ENCODE measurements around the gene PRPF6.

Gene PRPF6

DNA sequence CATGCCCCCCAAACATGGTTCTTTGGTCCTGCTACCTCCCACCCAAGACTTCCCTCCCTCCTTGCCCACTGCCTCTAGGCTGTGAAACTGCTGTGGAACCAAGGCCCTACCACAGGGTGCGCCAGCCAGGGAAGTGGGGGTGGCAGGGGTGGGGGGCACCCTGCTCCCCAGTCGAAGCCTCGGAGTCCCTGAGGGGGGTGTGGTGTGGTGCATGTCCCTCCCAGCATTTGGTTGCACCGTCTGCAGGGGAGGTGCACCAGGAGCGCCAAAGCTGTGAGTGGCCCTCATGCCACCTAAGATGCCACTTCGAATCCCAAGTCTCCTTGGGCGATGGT lies 96.6 kb downstream of the PRPF6 start:
- no peak for DNase-seq (ENCODE audit: low spot score)

DNA sequence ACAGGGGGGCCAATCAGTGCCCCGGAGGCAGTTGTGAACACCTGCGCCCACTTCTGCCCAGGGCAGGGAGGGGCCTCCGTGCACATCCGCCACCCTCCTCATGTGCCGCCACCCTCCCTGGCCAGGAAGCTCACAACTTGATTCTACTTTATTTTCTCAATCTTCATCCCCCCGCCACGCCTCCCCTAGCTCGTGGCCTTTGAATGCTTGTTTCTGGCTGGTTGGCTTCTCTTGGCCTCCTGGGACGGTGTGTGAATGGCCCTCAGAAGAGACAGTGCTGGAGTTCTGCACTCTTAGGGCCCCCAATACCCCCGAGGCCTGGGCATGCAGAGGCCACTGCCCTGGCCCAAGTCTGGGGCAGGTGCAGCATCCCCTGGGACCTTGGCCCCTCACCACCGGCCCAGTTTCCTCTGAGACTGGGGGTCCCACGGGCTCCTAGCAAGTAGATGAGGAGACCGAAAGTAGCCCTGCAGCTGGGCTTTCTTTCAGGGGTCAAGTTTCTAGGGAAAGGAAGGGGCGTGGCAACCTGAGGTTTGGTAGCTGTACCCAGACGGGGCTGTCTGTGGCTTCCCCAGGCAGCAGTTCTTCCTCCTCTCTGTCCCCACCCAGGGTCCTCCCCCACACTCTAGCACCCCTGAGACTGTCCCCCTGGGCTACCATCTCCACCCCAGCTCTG lies 97.1 kb downstream of the PRPF6 start:
- no peak for DNase-seq (ENCODE audit: low spot score)

DNA sequence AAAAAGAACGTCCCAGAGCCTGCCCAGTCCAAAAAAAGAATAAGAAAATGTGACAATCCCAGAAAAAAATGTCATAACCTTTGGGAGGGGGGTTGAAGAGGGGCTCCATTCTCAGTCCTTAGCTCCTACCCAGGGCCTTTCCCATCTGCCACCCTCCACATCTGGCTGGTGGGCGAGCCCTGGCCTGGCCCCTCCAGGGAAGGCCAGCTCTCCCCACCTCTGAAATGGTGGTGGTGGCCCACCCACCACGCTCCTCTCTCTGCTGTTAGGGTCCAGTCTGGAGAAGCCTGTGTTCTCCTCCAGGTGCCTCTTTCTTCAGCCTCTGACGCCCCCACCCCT lies 98.0 kb downstream of the PRPF6 start:
- no peak for DNase-seq (ENCODE audit: low spot score)

DNA sequence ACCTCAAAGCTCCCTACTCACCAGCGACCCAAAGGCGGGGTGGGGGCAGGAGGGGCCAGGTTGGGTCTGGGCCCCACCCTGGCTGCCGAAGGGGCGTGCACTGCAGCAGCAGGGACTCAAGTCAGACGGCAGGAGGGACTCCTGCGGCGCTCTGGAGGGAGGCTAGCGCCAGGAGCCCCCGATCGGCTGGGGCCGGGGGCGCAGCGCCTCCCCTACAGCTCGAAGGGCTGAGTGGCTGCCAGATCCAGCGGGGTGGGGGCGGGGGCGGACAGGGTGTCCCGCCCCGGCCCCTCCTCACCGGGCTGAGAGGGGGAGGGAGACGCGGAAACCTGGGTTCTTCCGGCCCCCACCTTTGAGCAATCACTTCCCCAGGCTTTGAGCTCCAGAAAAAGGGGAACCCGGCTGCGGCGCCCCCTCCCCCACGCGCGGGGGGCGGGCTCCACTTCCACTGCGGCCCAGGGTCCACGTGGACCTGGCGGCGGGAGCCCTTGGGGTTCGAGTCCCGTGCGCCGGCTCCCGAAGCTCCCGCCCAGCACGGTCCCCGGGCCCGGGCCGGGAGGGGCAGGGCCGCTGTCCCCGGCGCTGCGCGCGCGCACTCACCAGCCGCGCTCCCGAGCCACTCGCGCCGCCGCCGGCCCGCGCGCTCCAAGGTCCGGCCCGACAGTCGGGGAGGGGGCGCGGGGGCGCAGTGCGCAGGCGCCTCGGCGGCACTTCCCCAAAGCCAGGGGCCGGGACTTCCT lies 98.5 kb downstream of the PRPF6 start, which contains the start of gene RGS19:
TSS of gene RGS19 (minus strand) at position 246 of the 740 bp plus-strand sequence. CDS start 2,632 bp downstream, outside the sequence.
- peak; percentile 50 for DNase-seq (ENCODE audit: low spot score)

DNA sequence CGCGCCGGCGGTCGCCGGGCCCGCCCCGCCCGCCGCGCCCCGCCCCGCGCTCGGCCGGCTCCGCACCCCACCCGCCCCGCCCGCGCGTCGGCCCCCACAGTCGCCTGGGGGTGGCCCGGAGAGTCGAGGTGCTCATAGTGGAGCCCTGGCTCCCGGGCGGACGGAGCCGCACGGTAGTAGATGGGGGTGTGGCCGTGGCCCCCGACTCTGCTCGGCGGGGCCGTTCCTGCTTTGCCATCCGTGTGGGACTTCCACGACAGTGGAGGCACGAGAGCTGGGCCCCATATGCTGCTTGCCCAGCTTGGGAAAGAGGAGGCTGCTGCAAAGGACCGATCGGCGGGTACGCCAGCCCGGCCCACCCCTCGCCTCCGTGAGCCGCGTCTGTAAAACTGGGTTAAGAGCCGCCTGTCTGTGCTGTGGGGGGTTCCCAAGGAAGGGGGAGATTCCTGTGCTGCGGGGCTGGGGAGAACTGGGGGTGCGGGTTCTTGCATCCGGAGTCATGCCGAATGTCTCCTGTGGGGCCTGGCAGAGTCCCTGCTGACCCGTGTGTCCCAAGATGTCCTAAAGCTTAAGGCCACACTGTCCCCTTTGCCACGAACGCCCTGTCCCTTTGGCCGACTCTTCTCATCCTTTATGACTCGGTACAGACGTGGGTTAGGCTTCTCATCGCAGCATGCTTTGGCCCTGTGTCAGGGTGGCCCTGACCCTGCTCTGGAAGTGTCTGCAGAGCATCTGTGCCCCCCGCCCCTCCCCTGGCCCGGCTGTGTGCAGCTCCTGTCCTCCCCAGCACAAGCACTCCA lies 99.3 kb downstream of the PRPF6 start, which contains the start of gene OPRL1:
TSS of gene OPRL1 (plus strand) at position 70 of the 800 bp plus-strand sequence. CDS start 12,639 bp downstream, outside the sequence.
- DNase-seq (ENCODE audit: low spot score), result no peak

DNA sequence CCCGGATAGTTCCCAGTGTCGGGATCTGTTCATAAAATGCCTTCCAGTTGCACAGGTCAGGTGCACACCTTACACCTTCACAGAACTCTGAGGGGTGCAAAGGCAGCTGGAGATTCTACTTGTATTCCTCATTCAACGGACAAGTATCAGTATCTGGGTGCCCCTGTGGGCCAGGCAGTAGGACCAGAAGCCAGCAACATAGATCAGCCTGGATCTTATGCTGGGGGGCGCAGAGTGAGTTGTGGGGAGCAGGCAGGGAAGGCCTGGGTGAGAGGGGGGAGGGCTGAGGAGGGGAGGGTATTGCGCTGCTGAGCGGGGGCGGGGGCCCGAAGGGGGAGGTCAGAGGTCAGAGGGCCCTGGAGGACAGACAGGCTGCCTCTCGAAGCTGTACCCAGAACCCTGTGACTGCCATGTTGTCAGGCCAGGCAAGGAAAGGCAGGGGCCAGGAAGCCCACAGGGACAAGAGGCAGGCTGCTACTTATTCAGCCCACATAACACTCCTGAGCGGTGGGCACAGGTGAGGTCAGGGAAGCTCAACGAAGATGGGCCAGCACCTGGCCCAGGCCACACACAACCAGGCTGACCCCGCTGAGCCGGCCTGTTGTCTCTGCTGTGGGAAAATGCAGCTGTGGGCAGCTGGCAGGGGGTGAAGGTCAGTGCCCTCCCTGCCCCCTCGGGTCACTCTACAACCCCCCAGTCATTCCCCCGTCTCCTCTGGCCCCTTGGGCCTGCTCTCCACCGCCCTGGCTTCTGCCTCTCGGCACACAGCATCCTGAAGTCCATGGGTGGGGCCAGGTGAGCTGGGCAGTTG lies 100.1 kb downstream of the PRPF6 start:
- no peak for DNase-seq (ENCODE audit: low spot score)

DNA sequence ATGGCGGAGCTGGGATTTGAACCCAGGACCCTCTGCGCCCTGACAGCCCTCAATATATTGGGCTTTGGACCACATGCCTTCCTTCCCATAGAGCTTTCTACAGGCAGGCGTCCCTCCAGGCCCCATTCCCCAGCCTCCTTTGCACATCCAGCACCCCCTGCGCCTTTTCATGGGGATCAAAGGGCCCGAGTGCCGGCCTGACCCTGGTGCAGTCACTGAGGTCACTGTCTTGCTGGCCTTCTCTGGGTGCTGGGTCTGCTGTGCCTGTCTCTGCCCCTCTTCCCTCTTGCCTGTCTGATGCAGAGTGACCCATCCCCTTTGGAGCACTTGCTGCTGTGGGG lies 100.7 kb downstream of the PRPF6 start:
- DNase-seq (ENCODE audit: low spot score), result no peak

DNA sequence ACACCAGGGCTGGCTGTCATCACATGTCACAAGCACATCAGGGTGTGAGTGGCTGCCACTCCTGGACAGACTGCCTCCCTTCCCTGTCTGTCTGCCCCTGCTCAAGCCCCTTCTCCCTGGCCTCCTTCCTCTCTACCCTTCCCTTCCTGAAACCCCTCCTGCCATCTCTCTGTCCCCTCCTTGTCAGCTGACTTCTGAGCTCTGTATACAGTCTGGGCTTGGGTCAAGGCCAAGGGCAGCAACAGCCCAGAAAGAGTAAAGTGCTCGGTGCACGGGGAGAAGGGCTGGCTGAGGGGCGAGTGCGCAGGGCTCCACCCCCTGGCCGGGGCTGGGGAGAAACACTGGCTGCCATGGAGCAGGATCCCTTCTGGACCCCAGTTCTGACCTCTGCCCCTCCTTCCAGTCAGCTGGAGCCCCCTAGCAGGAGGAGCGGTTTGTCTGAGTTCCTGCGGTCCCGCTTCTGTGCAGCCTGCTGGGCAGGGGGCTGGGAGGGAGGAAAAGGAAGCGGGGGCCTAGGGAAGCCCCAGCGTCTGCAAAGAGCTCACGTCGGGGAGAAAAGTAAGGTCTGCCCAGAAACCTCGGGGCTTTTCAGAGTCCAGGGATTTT lies 101.3 kb downstream of the PRPF6 start:
- no peak for DNase-seq (ENCODE audit: low spot score)
